DOHH2 (cell line): ENCODE results near the gene LRMDA.

Experiments
- H3F3A ChIP-seq: fragments of 200-600 bp; sonication (generic), shearing (Covaris generic); 2 replicates; pipeline ENCODE4 v1.6.0; 2016; ENCODE audit warnings: antibody characterized with exemption, mild to moderate bottlenecking; ENCODE audit not compliant: control insufficient read depth, insufficient read depth
- H3K27ac ChIP-seq: fragments of 200-600 bp; sonication (generic); 2 replicates; pipeline ENCODE4 v1.5.1; 2014; ENCODE audit warnings: low read depth, mild to moderate bottlenecking, low read length, moderate library complexity
- H3K27me3 ChIP-seq: fragments of 200-600 bp; sonication (generic); 2 replicates; pipeline ENCODE4 v1.6.1; 2014; ENCODE audit warnings: mild to moderate bottlenecking, low read length, mixed read lengths; ENCODE audit not compliant: control insufficient read depth
- H3K36me3 ChIP-seq: fragments of 200-600 bp; sonication (generic); 2 replicates; pipeline ENCODE4 v1.6.1; 2014; ENCODE audit warnings: mild to moderate bottlenecking, low read length, moderate library complexity, mixed read lengths; ENCODE audit not compliant: control insufficient read depth
- H3K4me1 ChIP-seq: fragments of 200-600 bp; sonication (generic); 2 replicates; pipeline ENCODE4 v1.6.1; 2014; ENCODE audit warnings: mild to moderate bottlenecking, low read length, mixed read lengths; ENCODE audit not compliant: control insufficient read depth
- H3K4me2 ChIP-seq: fragments of 200-600 bp; sonication (generic); 2 replicates; pipeline ENCODE4 v1.6.0; 2014; ENCODE audit warnings: mild to moderate bottlenecking, low read length, moderate library complexity
- H3K4me3 ChIP-seq: fragments of 200-600 bp; sonication (generic); 2 replicates; pipeline ENCODE4 v1.5.1; 2014; ENCODE audit warnings: mild to moderate bottlenecking, low read length, mixed read lengths
- H3K79me2 ChIP-seq: fragments of 200-600 bp; sonication (generic); 2 replicates; pipeline ENCODE4 v1.6.1; 2014; ENCODE audit warnings: mild to moderate bottlenecking, low read length, mixed read lengths; ENCODE audit not compliant: control insufficient read depth
- H3K9me2 ChIP-seq: fragments of 200-600 bp; sonication (generic); replicated peaks from 2 replicates; pipeline ENCODE4 v1.6.1; 2014; ENCODE audit warnings: mild to moderate bottlenecking, low read length, mixed read lengths; ENCODE audit not compliant: control insufficient read depth
- H3K9me3 ChIP-seq: fragments of 200-600 bp; sonication (generic); 2 replicates; pipeline ENCODE4 v1.6.1; 2014; ENCODE audit warnings: antibody characterized with exemption, low read length, mixed read lengths; ENCODE audit not compliant: control insufficient read depth, insufficient read depth
- H4K20me1 ChIP-seq: fragments of 200-600 bp; sonication (generic); 2 replicates; pipeline ENCODE4 v1.6.0; 2014; ENCODE audit warnings: low read depth, mild to moderate bottlenecking, antibody characterized with exemption, low read length, moderate library complexity; ENCODE audit not compliant: control insufficient read depth, insufficient read depth
- CTCF ChIP-seq: fragments of 200-600 bp; sonication (generic); IDR thresholded peaks from one replicate; pipeline ENCODE4 v1.5.1; 2014; ENCODE audit warnings: antibody characterized with exemption, mild to moderate bottlenecking, low read depth, low read length; ENCODE audit not compliant: poor library complexity, severe bottlenecking
- EZH2phosphoT487 ChIP-seq: fragments of 200-600 bp; sonication (generic); IDR thresholded peaks from 2 replicates; pipeline ENCODE4 v1.6.1; 2017; ENCODE audit warnings: borderline replicate concordance, mild to moderate bottlenecking, antibody characterized with exemption, low read length, moderate library complexity, mixed read lengths

The LRMDA gene

DNA sequence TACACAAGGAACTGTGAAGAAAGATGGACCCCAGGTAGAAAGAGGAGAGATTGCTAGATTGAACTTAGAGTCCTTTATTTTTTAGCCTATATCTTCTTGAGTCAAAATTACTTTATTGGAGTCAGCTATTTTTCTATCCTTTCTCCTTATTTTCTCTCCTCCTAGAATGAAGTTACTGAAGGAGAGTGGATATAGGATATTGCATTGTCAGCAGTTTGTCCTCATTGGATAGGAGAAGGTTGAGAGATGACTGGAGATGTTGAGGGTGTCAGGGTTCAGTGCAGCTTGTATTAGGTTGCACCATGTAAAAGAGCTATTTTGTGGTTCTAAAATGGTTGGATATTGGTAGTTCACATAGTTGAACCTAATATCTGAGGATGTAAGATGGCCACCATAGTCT is 5.5 kb downstream of the LRMDA start:
- Histone ChIP-seq H3K27me3 (0 out of 2 replicates have a peak, but pooled peaks cover 3% of the 10 kb centered on the region), H3K27ac (no peak overlapping the region), H3K79me2 (no peaks in the 10 kb centered on the region), H4K20me1 (no peaks in the 10 kb centered on the region), H3K4me3 (no peak overlapping the region), H3K4me2 (no peak overlapping the region), H3F3A (no peaks in the 10 kb centered on the region), H3K4me1 (no peaks in the 10 kb centered on the region), H3K9me3 (no peaks in the 10 kb centered on the region), H3K9me2 (no peaks in the 10 kb centered on the region), H3K36me3 (no peaks in the 10 kb centered on the region)
- no peak for TF ChIP-seq EZH2phosphoT487
- TF ChIP-seq CTCF: no peak

DNA sequence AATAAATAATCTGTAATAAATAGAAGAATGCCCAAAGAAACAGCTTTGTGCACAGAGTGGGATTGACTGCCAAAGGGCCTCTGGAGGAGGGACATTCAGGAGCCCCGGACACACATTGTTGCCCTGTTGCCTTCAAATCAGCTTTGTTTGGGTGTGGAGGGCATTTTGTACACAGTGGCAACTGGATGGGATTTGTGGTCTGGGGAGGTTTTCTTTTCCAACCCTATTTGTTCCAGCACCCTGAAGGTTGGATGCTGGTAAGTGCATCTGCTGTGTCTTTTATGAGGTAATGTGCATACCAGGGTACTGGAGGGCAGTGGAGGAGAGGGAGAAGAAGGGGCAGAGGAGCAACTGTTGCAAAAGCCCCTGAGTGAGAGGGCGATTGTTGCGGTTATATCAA is 6.3 kb downstream of the LRMDA start:
- Histone ChIP-seq H3K9me3 (no peaks in the 10 kb centered on the region), H3K27ac (no peak overlapping the region), H3K36me3 (no peaks in the 10 kb centered on the region), H3K4me2 (no peak overlapping the region), H3K79me2 (no peaks in the 10 kb centered on the region), H3F3A (no peaks in the 10 kb centered on the region), H3K9me2 (no peaks in the 10 kb centered on the region), H3K4me1 (no peaks in the 10 kb centered on the region), H3K27me3 (0 out of 2 replicates have a peak, but pooled peaks cover 3% of the 10 kb centered on the region), H4K20me1 (no peaks in the 10 kb centered on the region), H3K4me3 (no peak overlapping the region)
- TF ChIP-seq EZH2phosphoT487 (no peak), CTCF (no peak)

DNA sequence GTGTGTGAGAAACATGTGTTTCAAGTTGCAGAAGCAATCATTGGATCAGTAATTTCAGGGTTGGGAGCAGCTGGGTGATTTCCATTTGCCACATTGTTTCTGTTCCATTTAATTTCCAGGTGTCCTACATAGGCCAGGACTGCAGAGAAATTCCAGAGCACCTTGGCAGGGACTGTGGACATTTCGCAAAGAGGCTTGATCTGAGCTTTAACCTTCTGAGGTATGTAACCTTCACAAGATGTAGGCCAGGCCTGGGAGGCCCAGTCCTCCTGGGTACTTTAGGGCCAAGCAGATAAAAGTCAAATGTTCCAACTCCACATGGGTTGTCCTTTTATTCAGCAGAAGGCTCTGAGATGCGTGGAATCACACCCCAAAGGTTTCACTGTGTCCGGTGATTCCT is 6.9 kb downstream of the LRMDA start:
- Histone ChIP-seq H3F3A (no peaks in the 10 kb centered on the region), H3K4me2 (no peak overlapping the region), H3K27ac (no peak overlapping the region), H3K27me3 (0 out of 2 replicates have a peak, but pooled peaks cover 3% of the 10 kb centered on the region), H3K9me3 (no peaks in the 10 kb centered on the region), H3K36me3 (no peaks in the 10 kb centered on the region), H3K4me3 (no peak overlapping the region), H3K4me1 (no peaks in the 10 kb centered on the region), H3K9me2 (no peaks in the 10 kb centered on the region), H4K20me1 (no peaks in the 10 kb centered on the region), H3K79me2 (no peaks in the 10 kb centered on the region)
- TF ChIP-seq EZH2phosphoT487: no peak
- no peak for TF ChIP-seq CTCF
